GM06990 (cell line): ENCODE measurements around the gene HDAC4.

Experiments used
- DNase-seq: peaks from one replicate; pipeline ENCODE4 v3.0.0-alpha.2; 2011; ENCODE audit not compliant: insufficient read length; ENCODE audit errors: extremely low read depth
- H3K27me3 ChIP-seq: replicated peaks from 2 replicates; pipeline ENCODE4 v1.6.0; 2011; ENCODE audit warnings: low read length; ENCODE audit not compliant: control insufficient read depth, insufficient read depth
- H3K36me3 ChIP-seq: 2 replicates; pipeline ENCODE4 v1.5.1; 2011; ENCODE audit warnings: low read length; ENCODE audit not compliant: control insufficient read depth, insufficient read depth
- H3K4me3 ChIP-seq: replicated peaks from 2 replicates; pipeline ENCODE4 v1.5.1; 2011; ENCODE audit warnings: low read depth, mild to moderate bottlenecking, control low read depth, low read length
- CTCF ChIP-seq: IDR thresholded peaks from 2 replicates; pipeline ENCODE4 v1.5.1; 2011; ENCODE audit warnings: low read length, control low read depth, mild to moderate bottlenecking, inconsistent platforms; ENCODE audit not compliant: insufficient read depth, poor library complexity, severe bottlenecking

HDAC4 gene

GRCh38 chr2:239061824-239062570 lies 338.8 kb downstream of the HDAC4 start:
- Histone ChIP-seq H3K36me3 (no peaks in the 10 kb centered on the region; the same call in 1 of the 2 replicates), H3K27me3 (no peaks in the 10 kb centered on the region), H3K4me3 (no peak overlapping the region)
- no peak for DNase-seq
- TF ChIP-seq CTCF, result no peak

- no peak for DNase-seq
- TF ChIP-seq CTCF, result no peak
- H3K4me3 ChIP-seq, result no peak overlapping the region
- H3K36me3 ChIP-seq, result no peaks in the 10 kb centered on the region; the same call in 1 of the 2 replicates
- H3K27me3 ChIP-seq, result no peaks in the 10 kb centered on the region
Measured at GRCh38 chr2:239061121-239061666, 339.6 kb downstream of the HDAC4 start.

GRCh38 chr2:239060676-239061075 lies 340.1 kb downstream of the HDAC4 start:
- TF ChIP-seq CTCF, result no peak
- H3K36me3 ChIP-seq, result no peaks in the 10 kb centered on the region; the same call in 1 of the 2 replicates
- no peaks in the 10 kb centered on the region for H3K27me3 ChIP-seq
- DNase-seq, result no peak
- no peak overlapping the region for H3K4me3 ChIP-seq

DNA sequence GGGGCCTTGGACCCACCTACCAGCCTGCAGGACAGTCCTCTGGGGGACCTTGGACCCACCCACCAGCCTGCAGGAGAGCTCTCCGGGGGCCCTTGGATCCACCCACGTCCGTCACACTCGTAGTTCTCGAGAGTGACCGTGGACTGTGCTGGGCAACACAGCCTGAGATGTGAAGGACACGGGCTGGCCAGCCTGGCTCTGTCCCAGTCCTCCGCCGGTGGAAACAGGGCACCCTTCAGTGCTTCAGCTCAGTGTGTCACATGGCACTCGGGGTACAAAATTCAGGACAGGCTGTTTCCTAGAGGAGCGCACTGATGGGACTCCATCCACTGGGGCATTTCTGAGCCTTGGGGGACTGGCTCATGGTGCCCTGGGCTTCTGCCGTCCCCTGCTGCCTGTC lies 341.0 kb downstream of the HDAC4 start:
- no peaks in the 10 kb centered on the region; the same call in 1 of the 2 replicates for H3K36me3 ChIP-seq
- H3K4me3 ChIP-seq, result no peak overlapping the region
- no peaks in the 10 kb centered on the region for H3K27me3 ChIP-seq
- no peak for DNase-seq
- TF ChIP-seq CTCF, result no peak

DNA sequence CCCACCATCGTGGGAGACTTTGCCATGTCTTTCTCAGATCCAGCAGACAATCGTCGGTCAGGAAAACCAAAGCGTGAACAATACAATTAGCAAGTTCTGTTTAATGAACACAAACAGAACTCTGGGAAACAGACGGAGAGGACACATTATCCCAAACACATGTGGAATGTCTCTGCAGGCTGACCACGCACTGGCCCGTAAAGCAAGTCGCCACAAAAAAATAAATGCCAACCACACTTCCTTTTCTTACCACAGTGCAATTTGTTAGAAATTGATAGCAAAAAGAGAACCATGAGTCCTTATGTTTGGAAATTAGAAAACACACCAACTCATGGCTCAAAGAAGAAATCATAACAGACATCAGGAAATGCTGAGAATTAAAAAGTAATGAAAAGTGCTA lies 342.1 kb downstream of the HDAC4 start:
- no peaks in the 10 kb centered on the region; the same call in 1 of the 2 replicates for H3K36me3 ChIP-seq
- no peak for TF ChIP-seq CTCF
- no peak for DNase-seq
- H3K27me3 ChIP-seq, result no peaks in the 10 kb centered on the region
- H3K4me3 ChIP-seq, result no peak overlapping the region
